Measurements from ENCODE around the gene MEDAG.

DNA sequence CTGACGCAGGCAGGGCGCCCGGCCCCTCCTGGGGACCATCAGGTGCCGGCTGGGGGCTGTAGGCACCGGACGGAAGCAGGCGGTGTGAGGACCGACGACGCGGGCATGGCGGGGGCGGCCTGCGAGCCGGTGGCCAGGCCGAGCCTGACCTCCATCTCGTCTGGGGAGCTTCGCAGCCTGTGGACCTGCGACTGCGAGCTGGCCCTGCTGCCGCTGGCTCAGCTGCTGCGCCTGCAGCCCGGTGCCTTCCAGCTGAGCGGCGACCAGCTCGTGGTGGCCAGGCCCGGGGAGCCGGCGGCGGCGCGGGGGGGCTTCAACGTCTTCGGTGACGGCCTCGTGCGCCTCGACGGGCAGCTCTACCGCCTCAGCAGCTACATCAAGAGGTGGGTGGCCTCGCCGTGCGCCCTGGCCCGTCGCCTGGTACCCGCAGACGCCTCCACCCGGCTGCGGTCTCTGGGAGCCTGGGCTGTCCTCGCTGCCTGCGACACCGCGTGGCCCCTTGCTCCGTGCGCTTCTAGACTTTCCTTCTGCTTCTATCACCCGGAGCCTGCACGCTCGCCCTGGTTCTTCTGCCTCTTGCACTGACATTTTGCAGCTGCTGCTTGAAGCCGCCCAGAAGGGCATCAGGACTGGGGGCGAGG is 460 bp downstream of the MEDAG start:
- TF ChIP-seq POLR2AphosphoS5 (IDR thresholded peaks at IDR 0.05) = no peak
- TF ChIP-seq CTCF (IDR thresholded peaks at IDR 0.05) = no peak
- TF ChIP-seq EP300 (IDR thresholded peaks at IDR 0.05) = no peak
- no peak for TF ChIP-seq POLR2A (IDR thresholded peaks at IDR 0.05; ENCODE audit: low read depth)
